Measurements from ENCODE around the gene IRF2. TPM values are rescaled to one million over a fixed set of nuclear protein-coding genes. Genes with fewer than 3 reads are reported as not detected.

The IRF2 gene
- total RNA-seq, 1 donor from 2014 or later = 44.0 TPM

DNA sequence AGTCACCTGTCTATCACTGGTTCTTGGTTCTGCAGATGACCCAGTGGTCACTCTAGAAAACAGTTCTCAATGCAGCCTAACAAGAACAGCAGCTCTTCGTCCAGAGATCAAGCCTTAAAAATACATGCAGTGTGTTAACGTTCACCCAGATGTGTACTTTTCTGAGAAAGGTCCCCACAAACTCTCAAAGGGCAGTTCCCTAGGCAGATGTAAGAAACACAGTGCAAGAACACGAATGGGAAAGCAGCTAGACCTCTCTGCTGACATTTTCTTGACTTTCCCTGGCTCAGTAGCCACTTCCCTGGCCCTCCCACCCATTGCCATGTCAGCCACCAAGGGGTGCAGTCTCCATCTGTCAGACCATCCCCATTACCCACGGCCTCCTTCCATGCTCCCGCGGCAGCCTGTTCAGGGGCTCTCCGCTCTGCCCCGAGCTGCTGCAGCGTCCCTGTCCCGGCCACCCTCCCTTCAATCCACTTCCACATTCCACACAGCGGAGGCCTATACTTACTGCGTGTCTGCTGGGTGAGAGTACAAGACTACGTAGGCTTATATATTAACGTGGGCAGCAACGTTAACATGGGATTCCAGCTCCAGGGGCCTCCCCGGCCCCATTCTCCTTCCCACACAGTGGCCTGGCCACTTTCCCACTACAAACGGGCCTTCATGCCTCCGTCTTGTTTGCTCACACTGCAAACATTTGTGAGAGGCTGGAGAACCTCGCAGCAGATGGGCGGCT, 34.3 kb downstream of the IRF2 start:
- peak overlapping the region; percentile 60 for H3K27ac ChIP-seq
- H3K9me3 ChIP-seq = no peaks in the 10 kb centered on the region
- no peaks in the 10 kb centered on the region for H3K36me3 ChIP-seq
- no peaks in the 10 kb centered on the region for H3K27me3 ChIP-seq
- H3K4me3 ChIP-seq = no peak overlapping the region
- H3K4me1 ChIP-seq = peaks cover 82% of the 10 kb centered on the region
- ATAC-seq (peak; percentile 68), DNase-seq (no peak)
- intact Hi-C loops (cut with DNase I) = no loop called here
- no peak for TF ChIP-seq CTCF (IDR thresholded peaks at IDR 0.05)

- intact Hi-C loops (cut with DNase I) = no loop called here
- Histone ChIP-seq H3K36me3 (no peaks in the 10 kb centered on the region), H3K27me3 (no peaks in the 10 kb centered on the region), H3K4me3 (no peak overlapping the region), H3K9me3 (no peaks in the 10 kb centered on the region), H3K4me1 (peaks cover 76% of the 10 kb centered on the region), H3K27ac (no peak overlapping the region)
- no peak for ATAC-seq
- DNase-seq = no peak
- no peak for TF ChIP-seq CTCF (IDR thresholded peaks at IDR 0.05)
Observed at GRCh38 chr4:184439386-184439785, 35.0 kb downstream of the IRF2 start.

DNA sequence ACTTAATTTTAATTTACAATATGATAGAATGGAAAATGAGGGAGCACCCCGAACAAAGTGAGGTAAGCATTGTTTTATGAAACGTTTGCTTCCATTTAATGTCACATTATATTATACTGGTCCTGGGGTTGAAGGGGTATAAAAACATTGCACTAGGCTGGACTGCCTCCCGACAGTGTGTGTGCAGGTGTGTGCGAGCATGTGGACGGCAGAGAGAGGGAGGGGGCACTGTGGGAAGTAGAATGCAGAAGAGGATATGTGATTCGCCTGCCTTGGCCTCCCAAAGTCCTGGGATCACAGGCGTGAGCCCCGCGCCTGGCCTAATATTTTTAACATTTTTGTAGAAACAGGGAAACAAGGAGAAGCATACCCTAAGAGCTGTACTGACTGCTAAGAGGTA, 36.0 kb downstream of the IRF2 start:
- no peaks in the 10 kb centered on the region for H3K27me3 ChIP-seq
- intact Hi-C loops (cut with DNase I) = no loop called here
- TF ChIP-seq CTCF (IDR thresholded peaks at IDR 0.05) = no peak
- no peaks in the 10 kb centered on the region for H3K9me3 ChIP-seq
- H3K36me3 ChIP-seq = no peaks in the 10 kb centered on the region
- H3K27ac ChIP-seq = no peak overlapping the region
- no peak for ATAC-seq
- DNase-seq = no peak
- H3K4me1 ChIP-seq = peaks cover 72% of the 10 kb centered on the region
- no peak overlapping the region for H3K4me3 ChIP-seq

GRCh38 chr4:184437565-184438265, 36.6 kb downstream of the IRF2 start:
- Histone ChIP-seq H3K4me3 (no peak overlapping the region), H3K9me3 (no peaks in the 10 kb centered on the region), H3K27me3 (no peaks in the 10 kb centered on the region), H3K36me3 (no peaks in the 10 kb centered on the region), H3K4me1 (peaks cover 69% of the 10 kb centered on the region), H3K27ac (no peak overlapping the region)
- DNase-seq (no peak), ATAC-seq (peak; percentile 70)
- intact Hi-C loops (cut with DNase I) = no loop called here
- TF ChIP-seq CTCF (IDR thresholded peaks at IDR 0.05) = no peak

DNA sequence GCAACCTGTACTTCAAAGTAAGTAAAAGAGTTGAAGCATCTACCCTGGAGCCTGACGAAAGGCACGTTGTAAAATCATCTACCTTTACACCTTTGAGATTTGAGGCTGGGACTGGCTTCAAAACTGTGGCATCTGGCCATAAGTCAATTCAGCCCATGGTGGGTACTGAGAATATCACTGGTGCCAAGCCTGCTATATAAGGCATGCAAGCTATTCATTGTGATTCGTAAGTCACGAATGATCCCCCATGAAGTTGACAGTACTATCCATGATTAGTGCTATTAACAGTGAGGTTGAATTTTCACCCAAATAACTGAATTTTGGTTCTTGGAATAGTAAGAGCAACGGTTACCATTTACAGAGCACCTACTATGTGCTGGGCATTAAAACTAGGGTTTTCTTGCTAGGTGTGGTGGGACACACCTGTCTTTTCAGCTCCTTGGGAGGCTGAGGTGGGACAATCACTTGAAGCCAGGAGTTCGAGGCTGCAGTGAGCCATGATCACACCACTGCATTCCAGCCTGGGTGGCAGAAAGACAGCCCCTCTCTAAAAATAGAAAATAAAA, 39.8 kb downstream of the IRF2 start:
- H3K27ac ChIP-seq = no peak overlapping the region
- H3K36me3 ChIP-seq = no peaks in the 10 kb centered on the region
- no peak overlapping the region for H3K4me3 ChIP-seq
- intact Hi-C loops (cut with DNase I) = no loop called here
- ATAC-seq (no peak), DNase-seq (no peak)
- H3K4me1 ChIP-seq = peaks cover 48% of the 10 kb centered on the region
- no peaks in the 10 kb centered on the region for H3K9me3 ChIP-seq
- H3K27me3 ChIP-seq = no peaks in the 10 kb centered on the region
- TF ChIP-seq CTCF (IDR thresholded peaks at IDR 0.05) = no peak

Measured in upper lobe of right lung (tissue), 1 donor.